ENCODE results near the gene FGGY.

The FGGY gene

DNA sequence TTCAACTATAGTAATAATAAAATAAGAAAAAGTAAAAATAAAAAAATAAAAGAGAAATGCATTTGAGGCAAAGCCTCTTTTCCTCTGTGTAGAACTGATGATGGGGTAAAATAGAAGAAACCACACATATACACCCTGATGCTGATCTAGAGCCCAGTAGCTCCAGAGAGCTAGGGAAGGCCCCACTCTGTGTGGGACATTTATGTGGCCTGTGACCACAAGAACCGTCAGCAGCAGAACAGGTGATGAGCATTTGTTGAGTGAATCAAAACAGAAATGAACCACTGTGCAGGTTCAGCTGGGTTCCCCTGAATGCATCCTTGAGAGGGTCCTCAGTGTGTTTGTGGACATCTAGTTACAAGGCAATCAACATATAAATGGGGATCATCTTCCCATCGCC is 296.0 kb downstream of the FGGY start:
- Histone ChIP-seq H3K27ac (ENCODE audit: low read depth, low read length) (no peak overlapping the region), H3K9me3 (ENCODE audit: low read length) (no peaks in the 10 kb centered on the region), H3K4me3 (ENCODE audit: low read depth in 1 of 2, low read length in 2 of 2) (no peak overlapping the region), H3K9ac (ENCODE audit: low read length) (no peak overlapping the region), H3K36me3 (ENCODE audit: insufficient read depth, low read length) (no peaks in the 10 kb centered on the region), H3K4me1 (ENCODE audit: insufficient read depth, low read length) (peaks cover 44% of the 10 kb centered on the region), H3K27me3 (ENCODE audit: control insufficient read depth in 1 of 2, insufficient read depth in 2 of 2, low read length in 2 of 2) (no peaks in the 10 kb centered on the region)

DNA sequence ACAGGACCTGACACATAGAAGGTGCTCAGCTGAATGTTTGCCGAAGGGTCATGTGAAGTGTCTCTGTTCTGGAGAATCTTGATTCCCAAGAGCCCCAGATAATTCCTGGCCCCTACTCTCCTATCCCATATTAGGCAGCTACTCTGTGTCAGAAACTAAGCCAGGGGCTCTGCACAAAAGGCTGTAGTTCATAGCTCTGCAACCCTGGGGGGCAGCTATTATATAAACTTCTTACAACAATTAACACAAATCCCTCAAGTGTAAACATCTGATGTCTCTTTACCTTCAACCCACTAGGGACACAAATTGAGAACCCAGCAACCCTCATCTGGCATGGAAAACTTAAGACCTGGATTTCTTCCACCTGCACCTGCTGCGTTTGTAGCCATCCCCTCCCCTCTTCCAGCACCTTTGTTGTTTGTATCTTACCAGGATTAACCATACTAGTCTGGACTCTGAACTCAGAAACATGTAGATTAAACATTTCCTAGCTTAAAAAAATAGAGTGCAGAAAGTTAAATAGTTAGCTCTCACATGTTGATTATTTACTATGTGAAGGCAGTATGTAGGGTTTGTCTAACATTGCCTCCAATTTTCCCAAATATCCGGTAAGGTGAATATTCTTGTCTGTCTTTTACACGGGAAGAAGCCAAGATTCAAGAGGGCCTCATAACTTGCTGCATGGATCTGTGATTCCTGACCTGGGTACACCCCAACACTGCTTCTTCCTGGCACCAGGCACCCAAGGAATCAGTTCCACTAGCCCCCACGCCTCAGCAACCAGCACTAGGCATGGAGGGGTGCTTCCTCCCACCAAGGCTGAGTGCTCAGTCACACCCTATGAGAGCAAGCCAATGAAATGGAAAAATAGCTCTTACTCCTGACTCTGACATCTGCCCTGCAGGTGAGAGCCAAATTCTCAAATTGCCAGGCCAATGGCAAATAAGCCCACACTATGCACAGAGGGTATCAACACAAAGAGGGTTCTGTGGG is 297.2 kb downstream of the FGGY start:
- Histone ChIP-seq H3K36me3 (ENCODE audit: insufficient read depth, low read length) (no peaks in the 10 kb centered on the region), H3K4me1 (ENCODE audit: insufficient read depth, low read length) (peaks cover 56% of the 10 kb centered on the region), H3K9me3 (ENCODE audit: low read length) (no peaks in the 10 kb centered on the region), H3K27me3 (ENCODE audit: control insufficient read depth in 1 of 2, insufficient read depth in 2 of 2, low read length in 2 of 2) (no peaks in the 10 kb centered on the region), H3K9ac (ENCODE audit: low read length) (no peak overlapping the region), H3K4me3 (ENCODE audit: low read depth in 1 of 2, low read length in 2 of 2) (no peak overlapping the region), H3K27ac (ENCODE audit: low read depth, low read length) (peak overlapping the region; percentile 69)

DNA sequence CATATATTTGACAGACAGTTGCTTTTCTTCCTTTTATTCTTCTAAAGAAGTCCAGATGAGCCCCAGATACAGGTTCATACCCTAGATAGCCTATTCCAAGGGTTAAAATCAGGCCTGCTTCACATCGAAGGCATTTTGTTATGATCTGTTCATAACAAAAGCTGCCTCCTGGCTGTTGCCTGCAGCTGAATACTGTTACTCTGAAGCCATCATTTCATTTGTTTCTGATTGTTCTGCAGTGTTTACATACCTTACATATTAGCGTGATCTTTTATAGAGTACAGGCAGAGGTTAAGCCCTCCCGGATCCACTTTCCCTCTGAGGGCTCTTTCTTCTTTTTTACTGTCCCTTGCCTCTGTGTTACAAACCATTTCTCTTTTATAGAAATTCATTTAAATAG is 298.9 kb downstream of the FGGY start:
- Histone ChIP-seq H3K9me3 (ENCODE audit: low read length) (no peaks in the 10 kb centered on the region), H3K27me3 (ENCODE audit: control insufficient read depth in 1 of 2, insufficient read depth in 2 of 2, low read length in 2 of 2) (no peaks in the 10 kb centered on the region), H3K4me3 (ENCODE audit: low read depth in 1 of 2, low read length in 2 of 2) (no peak overlapping the region), H3K36me3 (ENCODE audit: insufficient read depth, low read length) (no peaks in the 10 kb centered on the region), H3K9ac (ENCODE audit: low read length) (no peak overlapping the region), H3K27ac (ENCODE audit: low read depth, low read length) (peak overlapping the region; percentile 68), H3K4me1 (ENCODE audit: insufficient read depth, low read length) (peaks cover 66% of the 10 kb centered on the region)

DNA sequence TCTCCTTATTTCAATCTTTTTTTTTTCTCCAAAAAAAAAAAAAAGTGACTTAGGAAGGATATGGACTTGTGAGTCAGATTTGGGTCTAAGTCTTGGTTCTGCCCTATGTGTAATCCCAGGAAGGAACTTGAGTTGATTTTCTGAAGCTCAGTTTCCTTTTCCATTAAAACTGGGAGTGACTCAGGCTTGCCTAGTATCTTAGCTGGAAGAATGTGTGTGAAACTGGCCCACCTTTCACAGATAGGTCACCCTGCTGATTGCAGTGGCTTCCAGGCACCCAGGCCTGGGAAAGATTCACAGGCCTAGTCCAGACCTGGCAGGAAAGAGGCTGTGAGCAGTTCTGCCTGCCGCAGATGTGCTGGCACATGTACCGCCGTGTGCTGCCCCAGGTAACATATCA is 299.5 kb downstream of the FGGY start:
- no peaks in the 10 kb centered on the region for H3K36me3 ChIP-seq (ENCODE audit: insufficient read depth, low read length)
- peak overlapping the region; percentile 68 for H3K27ac ChIP-seq (ENCODE audit: low read depth, low read length)
- H3K27me3 ChIP-seq (ENCODE audit: control insufficient read depth in 1 of 2, insufficient read depth in 2 of 2, low read length in 2 of 2): no peaks in the 10 kb centered on the region
- no peak overlapping the region for H3K4me3 ChIP-seq (ENCODE audit: low read depth in 1 of 2, low read length in 2 of 2)
- no peaks in the 10 kb centered on the region for H3K9me3 ChIP-seq (ENCODE audit: low read length)
- peaks cover 71% of the 10 kb centered on the region for H3K4me1 ChIP-seq (ENCODE audit: insufficient read depth, low read length)
- H3K9ac ChIP-seq (ENCODE audit: low read length): no peak overlapping the region

DNA sequence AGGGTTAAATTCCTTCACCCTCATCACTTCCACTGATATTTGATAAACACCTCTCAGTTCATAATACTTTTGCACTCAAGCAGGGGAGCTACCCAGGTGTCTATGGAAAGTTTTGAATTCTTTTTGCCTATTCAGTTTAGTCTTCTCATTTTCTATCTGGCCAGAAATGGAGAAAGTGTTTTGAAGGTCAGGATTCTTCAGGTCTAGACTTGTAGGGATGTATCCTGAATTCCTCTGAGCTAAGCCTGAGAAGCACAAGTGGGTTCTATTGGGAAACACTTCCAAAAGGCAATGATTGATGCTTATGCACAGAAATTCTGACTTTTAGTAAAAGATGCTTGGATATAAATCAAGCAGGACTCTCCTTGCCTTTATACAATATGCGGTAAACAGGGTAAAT is 300.1 kb downstream of the FGGY start:
- Histone ChIP-seq H3K27me3 (ENCODE audit: control insufficient read depth in 1 of 2, insufficient read depth in 2 of 2, low read length in 2 of 2) (no peaks in the 10 kb centered on the region), H3K4me3 (ENCODE audit: low read depth in 1 of 2, low read length in 2 of 2) (no peak overlapping the region), H3K4me1 (ENCODE audit: insufficient read depth, low read length) (peaks cover 76% of the 10 kb centered on the region), H3K27ac (ENCODE audit: low read depth, low read length) (peak overlapping the region; percentile 68), H3K36me3 (ENCODE audit: insufficient read depth, low read length) (no peaks in the 10 kb centered on the region), H3K9ac (ENCODE audit: low read length) (no peak overlapping the region), H3K9me3 (ENCODE audit: low read length) (no peaks in the 10 kb centered on the region)

DNA sequence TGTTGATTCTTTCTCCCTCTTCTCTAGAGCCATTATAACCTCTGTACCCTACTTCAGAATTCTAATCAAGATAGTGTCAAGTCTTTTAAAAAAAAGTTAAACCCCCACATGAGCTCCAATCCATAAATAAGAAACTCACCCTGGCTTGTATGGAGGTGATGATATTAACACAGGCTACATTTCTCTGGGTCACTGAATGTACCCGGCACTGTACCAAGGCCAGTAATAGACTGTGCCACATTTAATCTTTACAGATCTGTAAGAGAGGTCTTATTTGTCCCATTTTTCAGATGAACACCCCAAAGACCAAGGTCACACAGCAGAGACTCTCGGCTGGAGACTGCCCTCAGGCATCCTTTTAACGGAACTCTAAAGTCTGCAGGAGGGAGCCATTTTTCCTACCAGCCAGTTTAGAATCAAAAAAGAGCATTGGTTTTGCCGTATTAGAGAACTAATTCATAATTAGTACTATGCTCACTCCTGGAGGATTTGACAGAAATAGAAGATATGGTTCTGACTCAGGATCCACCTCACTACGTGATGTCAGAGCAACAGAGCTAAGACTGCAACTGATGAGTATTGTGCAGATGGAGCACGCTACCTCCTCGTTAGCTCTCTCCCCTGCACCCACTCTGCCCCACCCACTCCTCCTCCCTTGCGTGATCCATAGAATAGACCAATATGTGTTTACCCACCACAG is 300.7 kb downstream of the FGGY start:
- Histone ChIP-seq H3K9me3 (ENCODE audit: low read length) (no peaks in the 10 kb centered on the region), H3K27ac (ENCODE audit: low read depth, low read length) (peak overlapping the region; percentile 68), H3K27me3 (ENCODE audit: control insufficient read depth in 1 of 2, insufficient read depth in 2 of 2, low read length in 2 of 2) (no peaks in the 10 kb centered on the region), H3K4me1 (ENCODE audit: insufficient read depth, low read length) (peaks cover 76% of the 10 kb centered on the region), H3K9ac (ENCODE audit: low read length) (no peak overlapping the region), H3K36me3 (ENCODE audit: insufficient read depth, low read length) (no peaks in the 10 kb centered on the region), H3K4me3 (ENCODE audit: low read depth in 1 of 2, low read length in 2 of 2) (no peak overlapping the region)

DNA sequence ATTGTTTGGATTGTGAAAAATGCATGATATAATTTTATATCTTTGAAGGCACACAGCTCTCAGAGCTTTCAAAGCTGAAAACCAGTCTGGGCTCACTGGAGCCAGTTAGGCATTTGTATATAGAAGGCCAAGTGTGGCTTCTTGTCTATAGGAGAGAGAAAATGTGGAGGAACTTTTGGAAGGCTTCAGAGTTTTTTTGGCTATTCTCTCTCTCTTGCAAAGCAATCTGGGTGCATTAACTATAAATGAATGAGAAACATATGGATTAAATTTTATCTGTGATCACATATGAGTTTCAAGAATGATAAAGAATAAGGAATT is 301.2 kb downstream of the FGGY start:
- no peak overlapping the region for H3K4me3 ChIP-seq (ENCODE audit: low read depth in 1 of 2, low read length in 2 of 2)
- no peaks in the 10 kb centered on the region for H3K36me3 ChIP-seq (ENCODE audit: insufficient read depth, low read length)
- H3K9ac ChIP-seq (ENCODE audit: low read length): no peak overlapping the region
- no peaks in the 10 kb centered on the region for H3K9me3 ChIP-seq (ENCODE audit: low read length)
- no peaks in the 10 kb centered on the region for H3K27me3 ChIP-seq (ENCODE audit: control insufficient read depth in 1 of 2, insufficient read depth in 2 of 2, low read length in 2 of 2)
- H3K4me1 ChIP-seq (ENCODE audit: insufficient read depth, low read length): peaks cover 76% of the 10 kb centered on the region
- H3K27ac ChIP-seq (ENCODE audit: low read depth, low read length): no peak overlapping the region

DNA sequence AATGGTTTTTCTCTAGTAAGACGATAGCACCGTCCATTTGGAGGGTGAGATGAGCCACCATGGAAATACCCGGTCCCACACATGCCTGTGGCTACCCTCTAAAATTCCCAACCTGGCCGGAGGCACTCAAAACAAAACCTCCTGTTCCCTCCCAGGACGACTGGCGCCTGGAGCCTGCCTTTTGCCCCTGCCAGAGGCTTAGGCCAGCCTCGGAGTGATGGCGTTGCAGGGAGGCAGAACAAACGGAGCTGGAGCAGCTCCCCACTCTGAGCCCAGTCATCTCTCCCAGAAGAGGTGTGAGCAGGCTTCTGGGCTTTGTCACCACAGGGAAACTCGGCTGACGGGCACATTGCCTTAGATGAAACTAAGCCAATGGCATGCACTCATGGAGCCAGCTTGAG is 304.1 kb downstream of the FGGY start:
- no peaks in the 10 kb centered on the region for H3K9me3 ChIP-seq (ENCODE audit: low read length)

DNA sequence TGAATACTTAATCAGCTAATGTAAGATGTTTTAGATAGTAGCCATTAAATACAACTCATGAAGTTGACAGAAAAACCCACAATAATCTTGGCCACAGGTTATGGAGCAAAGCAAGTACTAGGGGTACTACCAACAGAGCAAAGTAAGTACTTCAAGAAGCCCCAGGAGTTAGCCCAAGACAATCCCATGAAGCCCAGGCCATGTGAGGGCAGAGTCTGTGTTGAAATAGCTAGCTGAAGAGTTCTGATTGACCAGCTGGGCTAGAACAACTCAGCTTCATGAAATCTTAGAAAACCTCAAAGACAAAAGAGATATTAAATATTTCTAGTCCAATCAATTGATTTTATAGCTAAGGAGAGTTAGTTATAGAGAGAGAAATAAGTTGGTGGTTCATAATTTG is 304.9 kb downstream of the FGGY start:
- H3K4me3 ChIP-seq (ENCODE audit: low read depth in 1 of 2, low read length in 2 of 2): no peak overlapping the region
- no peaks in the 10 kb centered on the region for H3K36me3 ChIP-seq (ENCODE audit: insufficient read depth, low read length)
- no peaks in the 10 kb centered on the region for H3K9me3 ChIP-seq (ENCODE audit: low read length)
- H3K27ac ChIP-seq (ENCODE audit: low read depth, low read length): peak overlapping the region; percentile 47
- no peaks in the 10 kb centered on the region for H3K27me3 ChIP-seq (ENCODE audit: control insufficient read depth in 1 of 2, insufficient read depth in 2 of 2, low read length in 2 of 2)
- no peak overlapping the region for H3K9ac ChIP-seq (ENCODE audit: low read length)
- H3K4me1 ChIP-seq (ENCODE audit: insufficient read depth, low read length): peaks cover 60% of the 10 kb centered on the region

More for the DNA sequence above, 304.1 kb downstream of the FGGY start:
- Histone ChIP-seq H3K4me3 (ENCODE audit: low read depth in 1 of 2, low read length in 2 of 2) (no peak overlapping the region), H3K9ac (ENCODE audit: low read length) (no peak overlapping the region), H3K27me3 (ENCODE audit: control insufficient read depth in 1 of 2, insufficient read depth in 2 of 2, low read length in 2 of 2) (no peaks in the 10 kb centered on the region), H3K4me1 (ENCODE audit: insufficient read depth, low read length) (peaks cover 60% of the 10 kb centered on the region), H3K27ac (ENCODE audit: low read depth, low read length) (peak overlapping the region; percentile 47), H3K36me3 (ENCODE audit: insufficient read depth, low read length) (no peaks in the 10 kb centered on the region)

DNA sequence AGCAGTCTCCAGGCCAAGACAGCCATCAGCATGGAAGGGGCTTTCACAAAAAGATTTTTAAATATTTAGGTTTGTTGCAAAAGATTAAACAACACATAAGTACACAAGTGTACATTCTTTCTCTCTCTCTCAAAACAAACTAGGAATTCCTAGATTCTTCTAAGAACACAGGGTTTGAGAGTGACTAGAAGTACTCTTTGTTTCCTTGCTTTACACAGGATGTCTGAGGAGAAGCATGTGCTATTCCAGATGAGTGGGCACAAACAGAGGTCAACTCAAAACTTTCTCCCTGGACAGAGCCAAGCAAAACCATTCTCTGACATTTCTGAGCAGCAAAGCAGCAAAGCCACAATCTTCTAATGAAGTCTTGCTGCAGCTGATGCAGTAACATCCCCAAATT is 307.3 kb downstream of the FGGY start:
- peaks cover 37% of the 10 kb centered on the region for H3K4me1 ChIP-seq (ENCODE audit: insufficient read depth, low read length)

DNA sequence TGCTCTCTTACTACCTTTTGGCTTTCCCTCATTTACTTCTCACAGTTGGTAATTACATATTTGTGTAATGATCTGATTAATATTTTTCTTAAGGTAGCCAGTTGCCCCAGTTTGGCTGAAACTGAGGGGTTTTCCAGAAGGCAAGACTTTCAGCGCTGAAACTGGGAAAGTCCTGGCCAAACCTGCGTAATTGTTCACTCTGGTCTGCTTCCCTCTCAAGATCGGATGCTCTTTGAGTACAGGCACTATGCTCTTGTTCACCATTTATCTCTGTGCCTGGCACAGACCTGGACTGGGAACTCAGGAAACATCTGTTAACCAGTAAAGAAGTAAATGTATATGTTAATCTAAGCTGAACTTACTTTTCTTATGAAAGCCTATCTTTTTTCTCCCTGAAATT is 308.3 kb downstream of the FGGY start:
- no peak overlapping the region for H3K27ac ChIP-seq (ENCODE audit: low read depth, low read length)
- peaks cover 33% of the 10 kb centered on the region for H3K4me1 ChIP-seq (ENCODE audit: insufficient read depth, low read length)
- H3K36me3 ChIP-seq (ENCODE audit: insufficient read depth, low read length): peaks cover 4% of the 10 kb centered on the region
- H3K9ac ChIP-seq (ENCODE audit: low read length): no peak overlapping the region
- H3K9me3 ChIP-seq (ENCODE audit: low read length): no peaks in the 10 kb centered on the region
- H3K4me3 ChIP-seq (ENCODE audit: low read depth in 1 of 2, low read length in 2 of 2): no peak overlapping the region
- H3K27me3 ChIP-seq (ENCODE audit: control insufficient read depth in 1 of 2, insufficient read depth in 2 of 2, low read length in 2 of 2): no peaks in the 10 kb centered on the region

More for the DNA sequence above, 307.3 kb downstream of the FGGY start:
- H3K27me3 ChIP-seq (ENCODE audit: control insufficient read depth in 1 of 2, insufficient read depth in 2 of 2, low read length in 2 of 2): no peaks in the 10 kb centered on the region
- no peaks in the 10 kb centered on the region for H3K9me3 ChIP-seq (ENCODE audit: low read length)
- H3K4me3 ChIP-seq (ENCODE audit: low read depth in 1 of 2, low read length in 2 of 2): no peak overlapping the region
- no peak overlapping the region for H3K9ac ChIP-seq (ENCODE audit: low read length)
- no peak overlapping the region for H3K27ac ChIP-seq (ENCODE audit: low read depth, low read length)
- H3K36me3 ChIP-seq (ENCODE audit: insufficient read depth, low read length): peaks cover 4% of the 10 kb centered on the region

All from muscle layer of colon (tissue), 2 donors.